KBM-7 (cell line): Measurements from ENCODE around the gene MDGA2.
A peak's percentile ranks its signal among the peaks of the same experiment; 100 is the strongest.
"Not testable (repeated sequence)": the region's sequence is repeated elsewhere in the genome, so short reads cannot be mapped to it uniquely, and the experiment has no call there.

Experiments used
- DNase-seq: peaks from one replicate; pipeline ENCODE4 v3.0.0-alpha.2; 2015
- in situ Hi-C: fragments of 300-500 bp; cut with MboI; formaldehyde crosslinking; loops from 2 replicates; pipeline ENCODE4 v1.14.3; 2020; ENCODE audit warnings: low sequenced_read_pairs, low pct_unique_long_range_greater_than_20kb, mixed read lengths

MDGA2 gene

GRCh38 chr14:47270715-47271114 lies 404.7 kb downstream of the MDGA2 start:
- no peak for DNase-seq
- in situ Hi-C loops, result no loop called here

GRCh38 chr14:47269756-47270492 lies 405.5 kb downstream of the MDGA2 start:
- no peak for DNase-seq
- in situ Hi-C loops, result no loop called here

- DNase-seq, result no peak
- in situ Hi-C loops, result no loop called here
These were observed 410.6 kb downstream of the MDGA2 start for GRCh38 chr14:47264842-47265241.

- in situ Hi-C loops, result no loop called here
- DNase-seq, result no peak
These were observed 412.6 kb downstream of the MDGA2 start for GRCh38 chr14:47262801-47263200.

GRCh38 chr14:47261350-47261749 lies 414.1 kb downstream of the MDGA2 start:
- in situ Hi-C loops, result no loop called here
- no peak for DNase-seq

GRCh38 chr14:47259796-47260195 lies 415.6 kb downstream of the MDGA2 start:
- no peak for DNase-seq
- in situ Hi-C loops, result no loop called here

- in situ Hi-C loops, result no loop called here
- no peak for DNase-seq
These were observed 418.4 kb downstream of the MDGA2 start for GRCh38 chr14:47257013-47257412.

- no peak for DNase-seq
- in situ Hi-C loops, result no loop called here
These were observed 422.6 kb downstream of the MDGA2 start for GRCh38 chr14:47252802-47253201.

- no peak for DNase-seq
- in situ Hi-C loops, result no loop called here
These were observed 429.0 kb downstream of the MDGA2 start for GRCh38 chr14:47246367-47246766.

GRCh38 chr14:47242579-47242978 lies 432.8 kb downstream of the MDGA2 start:
- in situ Hi-C loops, DNase-seq: not testable (repeated sequence)

GRCh38 chr14:47240748-47241437 lies 434.5 kb downstream of the MDGA2 start:
- no peak for DNase-seq
- in situ Hi-C loops, result no loop called here

GRCh38 chr14:47235619-47236018 lies 439.8 kb downstream of the MDGA2 start:
- in situ Hi-C loops, result no loop called here
- no peak for DNase-seq

GRCh38 chr14:47226877-47227520 lies 448.4 kb downstream of the MDGA2 start:
- DNase-seq, result peak; percentile 7
- in situ Hi-C loops, result no loop called here

- in situ Hi-C loops, result no loop called here
- no peak for DNase-seq
These were observed 451.7 kb downstream of the MDGA2 start for GRCh38 chr14:47223656-47224055.

GRCh38 chr14:47220096-47220495 lies 455.3 kb downstream of the MDGA2 start:
- in situ Hi-C loops, result no loop called here

GRCh38 chr14:47211263-47211662 lies 464.1 kb downstream of the MDGA2 start:
- no peak for DNase-seq
- in situ Hi-C loops, result no loop called here

More at GRCh38 chr14:47220096-47220495, 455.3 kb downstream of the MDGA2 start:
- no peak for DNase-seq

GRCh38 chr14:47210099-47210498 lies 465.3 kb downstream of the MDGA2 start:
- DNase-seq, result no peak
- in situ Hi-C loops, result no loop called here

GRCh38 chr14:47208434-47208833 lies 467.0 kb downstream of the MDGA2 start:
- DNase-seq, result no peak
- in situ Hi-C loops, result no loop called here

GRCh38 chr14:47207617-47208016 lies 467.8 kb downstream of the MDGA2 start:
- DNase-seq, result no peak
- in situ Hi-C loops, result no loop called here

GRCh38 chr14:47200740-47201139 lies 474.7 kb downstream of the MDGA2 start:
- in situ Hi-C loops, result no loop called here

More at GRCh38 chr14:47200740-47201139, 474.7 kb downstream of the MDGA2 start:
- DNase-seq, result no peak
